Thoracic aorta (tissue), 2 donors: ENCODE results near the gene MAML2. TPM values are rescaled to one million over a fixed set of nuclear protein-coding genes. Genes with fewer than 3 reads are reported as not detected.
A peak's percentile ranks its signal among the peaks of the same experiment; 100 is the strongest.

ENCODE experiments used
- ATAC-seq: fragments of 150-250 bp; one replicate; pipeline ENCODE4 v1.8.0; 2017; ENCODE audit warnings: low read depth; ENCODE audit not compliant: insufficient number of reproducible peaks, low FRiP score
- DNase-seq: peaks from one replicate; pipeline ENCODE4 v3.0.0-alpha.2; 2020; ENCODE audit warnings: low spot score
- H3K27ac ChIP-seq, 2 donors: fragments of 200-600 bp; sonication (generic); 1 replicate in 1 of 2; 2 replicates in 1 of 2; pipeline ENCODE4 v1.5.1; 2016; ENCODE audit warnings: mild to moderate bottlenecking in 2 of 2, moderate library complexity in 2 of 2
- H3K27me3 ChIP-seq: fragments of 200-600 bp; sonication (generic); replicated peaks from 2 replicates; pipeline ENCODE4 v1.6.0; 2016; ENCODE audit warnings: mild to moderate bottlenecking; ENCODE audit not compliant: insufficient read depth
- H3K36me3 ChIP-seq: fragments of 200-600 bp; sonication (generic); one replicate; pipeline ENCODE4 v1.5.1; 2016
- H3K4me1 ChIP-seq, 2 donors: fragments of 200-600 bp; sonication (generic); 1 replicate in 1 of 2; 2 replicates in 1 of 2; pipeline versions ENCODE4 v1.5.1 to v1.6.0; 2016; ENCODE audit warnings: low read depth in 2 of 2, mild to moderate bottlenecking in 1 of 2; ENCODE audit not compliant: control insufficient read depth in 1 of 2
- H3K4me3 ChIP-seq: fragments of 200-600 bp; sonication (generic); 2 replicates; pipeline ENCODE4 v1.5.1; 2016; ENCODE audit warnings: mild to moderate bottlenecking
- H3K9me3 ChIP-seq: fragments of 200-600 bp; sonication (generic); 2 replicates; pipeline ENCODE4 v1.5.1; 2016
- CTCF ChIP-seq: fragments of 200-600 bp; sonication (generic); IDR thresholded peaks from one replicate; pipeline ENCODE4 v1.5.1; 2019; ENCODE audit warnings: antibody characterized with exemption
- total RNA-seq, 2 donors: library from RNA; depleted of rRNA; stranded (reverse); fragments of >200 nt; gene quantifications; one replicate each; pipeline versions ENCODE4 v1.1.0 to v1.2.3, GENCODE V29; 2016

Gene MAML2
- total RNA-seq, 2 donors from 2014 or later, result 23.4 to 29.6 TPM

GRCh38 chr11:96194581-96195374 lies 148.2 kb downstream of the MAML2 start:
- Histone ChIP-seq H3K9me3 (no peaks in the 10 kb centered on the region), H3K36me3 (no peaks in the 10 kb centered on the region), H3K27ac (peak overlapping the region in 1 of 2 donors; percentile 29), H3K4me3 (no peak overlapping the region), H3K27me3 (no peaks in the 10 kb centered on the region), H3K4me1 (peaks cover 11 to 36% of the 10 kb centered on the region in 2 donors)
- DNase-seq (no peak), ATAC-seq (no peak)
- TF ChIP-seq CTCF, result no peak

GRCh38 chr11:96193745-96194443 lies 149.1 kb downstream of the MAML2 start:
- no peak for DNase-seq
- Histone ChIP-seq H3K27ac (no peak overlapping the region), H3K36me3 (no peaks in the 10 kb centered on the region), H3K4me1 (peaks cover 10 to 36% of the 10 kb centered on the region in 2 donors), H3K9me3 (no peaks in the 10 kb centered on the region), H3K27me3 (no peaks in the 10 kb centered on the region), H3K4me3 (no peak overlapping the region)
- no peak for TF ChIP-seq CTCF
- no peak for ATAC-seq

GRCh38 chr11:96191752-96192151 lies 151.2 kb downstream of the MAML2 start:
- no peaks in the 10 kb centered on the region for H3K9me3 ChIP-seq
- no peak for DNase-seq
- H3K4me1 ChIP-seq, result peaks cover 20 to 47% of the 10 kb centered on the region in 2 donors
- H3K27me3 ChIP-seq, result no peaks in the 10 kb centered on the region
- no peak for ATAC-seq
- no peak overlapping the region for H3K27ac ChIP-seq
- no peak overlapping the region for H3K4me3 ChIP-seq
- no peak for TF ChIP-seq CTCF
- H3K36me3 ChIP-seq, result no peaks in the 10 kb centered on the region

GRCh38 chr11:96189351-96189750 lies 153.6 kb downstream of the MAML2 start:
- H3K36me3 ChIP-seq, result no peaks in the 10 kb centered on the region
- ATAC-seq (no peak), DNase-seq (no peak)
- H3K4me3 ChIP-seq, result no peak overlapping the region
- no peaks in the 10 kb centered on the region for H3K27me3 ChIP-seq
- no peak overlapping the region for H3K27ac ChIP-seq
- H3K4me1 ChIP-seq, result peaks cover 17 to 41% of the 10 kb centered on the region in 2 donors
- H3K9me3 ChIP-seq, result no peaks in the 10 kb centered on the region
- TF ChIP-seq CTCF, result no peak

- DNase-seq (no peak), ATAC-seq (no peak)
- no peak for TF ChIP-seq CTCF
- peaks cover 11 to 34% of the 10 kb centered on the region in 2 donors for H3K4me1 ChIP-seq
- no peaks in the 10 kb centered on the region for H3K36me3 ChIP-seq
- no peaks in the 10 kb centered on the region for H3K9me3 ChIP-seq
- H3K4me3 ChIP-seq, result peak overlapping the region; percentile 2
- H3K27ac ChIP-seq, result peak overlapping the region; percentile 39 to 68
- H3K27me3 ChIP-seq, result no peaks in the 10 kb centered on the region
Observed at GRCh38 chr11:96188243-96189006, 154.6 kb downstream of the MAML2 start.
